Stimulated activated CD8-positive, alpha-beta memory T cell treated with anti-CD3 and anti-CD28 coated beads, Interleukin-15, amount 100 ng/mL, for 48 hours (primary cell): ENCODE measurements around the gene GLIPR2.
"Not testable (repeated sequence)": the region's sequence is repeated elsewhere in the genome, so short reads cannot be mapped to it uniquely, and the experiment has no call there.

Experiments used
- DNase-seq, 2 donors: peaks; one replicate each; pipeline ENCODE4 v3.0.0-alpha.2; 2020; ENCODE audit warnings: low read depth in 2 of 2

GLIPR2 gene

DNA sequence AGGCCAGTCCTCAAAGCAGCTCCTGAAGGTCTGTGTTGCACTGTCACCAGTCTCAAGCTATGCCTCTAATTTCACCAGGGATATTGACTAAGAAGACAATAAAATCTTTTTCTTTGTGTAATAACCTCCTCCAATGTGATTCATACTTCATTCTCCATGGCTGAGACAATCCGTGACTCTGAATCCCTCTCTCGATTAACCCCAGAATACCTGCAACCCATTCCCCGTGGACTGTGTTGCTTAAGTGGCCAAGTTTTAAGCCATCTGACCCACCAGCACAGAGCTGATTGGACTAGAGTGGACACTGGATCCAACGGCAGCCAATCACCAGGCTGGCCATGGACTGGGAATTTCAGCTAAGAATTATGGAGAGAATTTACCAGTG, 27.2 kb downstream of the GLIPR2 start:
- no peak for DNase-seq

DNA sequence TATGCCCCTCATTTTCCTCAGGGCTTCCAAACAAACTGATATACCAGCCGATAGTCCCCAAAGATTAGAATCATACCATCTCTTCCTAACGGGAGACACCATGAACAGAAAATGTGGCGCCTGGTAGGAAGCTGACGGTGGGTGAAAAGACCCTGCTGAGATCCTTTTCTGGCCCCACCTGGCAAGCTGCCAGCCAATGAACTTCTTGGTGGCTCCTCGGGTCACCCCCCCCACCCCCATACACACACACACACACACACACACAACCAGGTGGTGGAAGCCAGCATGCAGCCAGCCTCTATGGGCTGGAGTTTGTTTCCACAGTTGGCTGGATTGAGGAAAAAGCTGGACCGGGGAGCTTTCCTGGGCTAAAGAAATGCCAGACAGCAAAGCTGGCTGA, 27.8 kb downstream of the GLIPR2 start:
- no peak for DNase-seq

DNA sequence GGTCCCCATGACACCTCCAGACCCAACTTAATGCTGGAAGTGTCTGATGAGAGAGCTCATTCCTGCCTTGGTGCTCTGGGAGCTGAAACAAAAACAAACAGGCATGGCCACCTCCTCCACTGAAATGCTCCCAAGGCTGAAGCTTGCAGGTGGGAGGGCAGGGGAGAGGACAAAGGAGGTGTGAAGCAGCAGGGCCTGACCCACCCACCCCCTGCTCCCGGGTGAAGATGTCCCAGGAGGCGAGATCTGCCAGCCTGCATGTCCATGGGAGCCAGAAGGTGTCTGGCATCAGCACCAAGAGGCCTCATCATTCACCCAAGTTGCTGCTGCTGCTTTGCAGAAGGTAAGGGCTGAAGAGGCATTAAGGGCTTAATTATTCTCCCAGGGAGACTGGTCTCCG, 28.5 kb downstream of the GLIPR2 start:
- no peak for DNase-seq

DNA sequence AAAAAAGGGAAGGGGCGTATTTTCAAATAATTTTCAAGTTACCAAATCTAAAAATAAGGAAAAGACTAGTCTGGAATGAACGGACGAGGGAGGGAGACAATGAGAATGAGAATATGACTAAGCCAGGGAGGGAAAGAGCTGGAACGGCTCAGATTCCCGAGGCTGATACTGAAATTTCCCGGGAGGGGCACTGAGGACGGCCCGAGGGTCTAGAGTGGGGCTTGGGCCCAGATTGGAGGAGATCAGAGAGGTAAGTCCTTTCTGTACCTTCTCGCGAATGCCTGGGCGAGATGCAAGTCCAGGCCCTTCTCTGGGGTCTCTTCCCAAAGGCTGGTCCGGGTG, 29.3 kb downstream of the GLIPR2 start:
- no peak for DNase-seq

DNA sequence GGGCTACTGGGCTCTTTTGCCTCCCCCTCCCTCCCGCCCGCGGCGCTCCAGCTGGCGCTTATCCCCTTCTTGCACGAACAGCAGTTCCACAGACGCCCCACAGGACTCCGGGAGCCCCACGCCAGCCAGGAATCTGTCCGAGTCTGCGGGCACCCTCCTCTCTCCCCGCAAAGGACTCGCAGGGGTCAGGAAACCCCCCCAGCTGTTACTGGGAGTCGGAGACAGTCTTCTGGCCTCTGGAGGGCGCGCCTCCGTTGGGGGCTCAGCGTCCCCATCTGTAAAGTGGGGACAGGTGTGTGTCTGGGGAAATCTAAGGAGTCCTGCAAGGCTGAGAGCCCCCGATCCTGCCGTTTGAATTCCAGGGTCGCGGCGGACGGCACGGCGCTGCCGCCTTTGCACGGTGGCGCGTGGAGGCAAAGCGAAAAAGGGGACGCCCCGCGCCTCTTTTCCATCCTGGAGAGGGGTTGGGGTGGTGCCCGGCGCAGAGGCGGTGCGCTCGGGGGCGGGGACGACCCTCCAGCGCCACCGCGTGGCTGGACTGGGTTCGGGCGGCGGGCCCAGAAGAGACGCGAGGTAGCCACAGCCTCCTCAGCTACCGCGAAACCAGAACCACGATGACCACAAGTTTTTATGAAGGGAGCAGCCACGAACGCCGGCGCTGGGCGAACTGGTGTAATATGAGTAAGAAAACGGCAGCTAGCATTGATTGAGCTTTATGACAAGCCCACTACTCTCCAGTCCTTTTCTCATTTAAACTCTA, 29.8 kb downstream of the GLIPR2 start:
- peak; percentile 73 to 82 for DNase-seq

DNA sequence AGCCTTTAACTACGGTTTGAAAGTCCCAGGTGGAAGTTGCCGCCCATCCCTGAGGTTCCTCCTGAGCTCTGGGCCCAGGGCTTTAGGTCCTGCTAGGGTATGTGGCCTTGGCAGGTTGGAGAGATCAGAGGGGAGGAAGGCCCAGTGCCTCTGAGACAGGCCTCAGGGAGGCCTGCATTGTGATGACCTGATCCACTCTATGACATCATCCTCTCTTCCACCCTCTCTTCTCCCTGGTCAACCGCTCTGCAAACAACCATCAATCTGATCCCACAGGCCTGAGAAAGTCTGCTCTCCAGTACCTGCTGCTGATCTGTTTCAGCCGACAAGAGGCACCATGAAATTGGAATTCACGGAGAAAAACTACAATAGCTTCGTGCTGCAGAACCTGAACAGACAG, 32.6 kb downstream of the GLIPR2 start, which contains the start of gene CCIN:
Gene CCIN, plus strand, starts transcription at position 223 of the 400 bp plus-strand sequence. Its CDS starts 115 bp downstream, at position 338.
- DNase-seq = no peak

DNA sequence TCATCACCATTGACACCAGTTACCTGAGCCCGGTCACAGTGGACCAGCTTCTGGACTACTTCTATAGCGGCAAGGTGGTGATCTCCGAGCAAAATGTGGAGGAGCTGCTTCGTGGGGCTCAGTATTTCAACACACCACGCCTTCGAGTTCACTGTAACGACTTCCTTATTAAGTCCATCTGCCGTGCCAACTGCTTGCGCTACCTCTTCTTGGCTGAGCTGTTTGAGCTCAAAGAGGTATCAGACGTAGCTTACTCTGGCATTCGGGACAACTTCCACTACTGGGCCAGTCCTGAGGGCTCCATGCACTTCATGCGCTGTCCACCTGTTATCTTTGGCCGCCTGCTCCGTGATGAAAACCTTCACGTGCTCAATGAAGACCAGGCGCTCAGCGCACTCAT, 33.2 kb downstream of the GLIPR2 start:
- DNase-seq = no peak

DNA sequence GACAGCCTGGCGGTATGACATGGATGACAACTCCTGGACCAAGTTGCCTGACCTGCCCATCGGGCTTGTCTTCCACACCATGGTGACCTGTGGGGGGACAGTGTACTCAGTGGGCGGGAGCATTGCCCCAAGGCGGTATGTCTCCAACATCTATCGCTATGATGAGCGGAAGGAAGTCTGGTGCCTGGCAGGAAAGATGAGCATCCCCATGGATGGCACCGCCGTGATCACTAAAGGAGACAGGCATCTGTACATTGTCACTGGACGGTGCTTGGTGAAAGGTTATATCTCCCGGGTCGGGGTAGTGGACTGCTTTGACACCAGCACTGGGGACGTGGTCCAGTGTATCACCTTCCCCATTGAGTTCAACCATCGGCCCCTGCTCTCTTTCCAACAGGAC, 34.0 kb downstream of the GLIPR2 start:
- DNase-seq = no peak

DNA sequence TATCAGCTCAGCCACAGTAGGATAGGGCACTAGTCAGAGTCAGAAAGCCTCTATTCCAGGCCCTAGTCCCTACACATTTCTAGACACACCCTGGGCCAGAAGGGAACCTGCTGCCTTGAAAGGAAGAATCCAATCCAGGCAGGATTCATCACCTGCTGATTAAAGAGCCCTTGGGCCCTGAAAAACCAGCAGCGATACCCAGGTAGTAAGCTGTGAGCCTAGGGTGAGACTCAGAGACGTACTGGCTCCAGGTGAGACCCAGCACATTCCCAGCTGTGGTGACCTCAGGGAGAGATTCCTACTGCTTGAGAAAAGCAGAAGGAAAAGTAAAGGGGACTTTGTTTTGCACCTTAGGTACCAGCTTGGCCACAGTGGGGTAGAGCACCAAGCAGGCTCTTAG, 37.3 kb downstream of the GLIPR2 start:
- DNase-seq = no peak

DNA sequence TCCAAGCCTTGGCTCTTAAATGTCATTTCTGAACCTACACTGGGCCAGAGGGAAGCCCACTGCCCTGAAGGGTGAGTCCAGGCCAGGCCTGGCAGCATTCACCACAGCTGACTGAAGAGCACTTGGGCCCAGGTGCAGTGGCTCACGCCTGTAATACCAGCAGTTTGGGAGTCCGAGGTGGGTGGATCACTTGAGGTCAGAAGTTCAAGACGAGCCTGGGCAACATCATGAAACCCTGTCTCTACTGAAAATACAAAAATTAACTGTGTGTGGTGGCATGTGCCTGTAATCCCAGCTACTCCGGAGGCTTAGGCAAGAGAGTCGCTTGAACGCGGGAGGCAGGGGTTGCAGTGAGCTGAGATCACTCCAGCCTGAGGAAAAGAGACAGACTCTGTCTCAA, 37.7 kb downstream of the GLIPR2 start:
- no peak for DNase-seq

DNA sequence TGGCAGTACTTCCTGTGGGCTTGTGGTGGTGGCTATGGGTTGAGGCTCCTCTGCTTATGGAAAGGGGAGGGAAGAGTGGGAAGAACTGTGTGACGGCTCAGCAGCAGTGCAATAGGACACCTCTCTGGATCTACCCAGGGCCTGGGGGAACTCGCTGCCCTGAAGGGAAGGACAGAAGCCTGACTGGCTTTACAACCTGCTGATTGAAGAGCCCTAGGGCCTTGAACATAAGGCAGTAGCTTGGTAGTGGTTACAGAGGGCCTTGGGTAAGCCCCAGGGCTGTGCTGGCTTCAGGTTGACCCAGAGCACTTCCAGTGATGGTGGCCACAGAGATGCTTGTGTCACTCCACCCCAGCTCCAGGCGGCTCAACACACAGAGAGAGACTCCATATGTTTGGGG, 38.2 kb downstream of the GLIPR2 start:
- no peak for DNase-seq

DNA sequence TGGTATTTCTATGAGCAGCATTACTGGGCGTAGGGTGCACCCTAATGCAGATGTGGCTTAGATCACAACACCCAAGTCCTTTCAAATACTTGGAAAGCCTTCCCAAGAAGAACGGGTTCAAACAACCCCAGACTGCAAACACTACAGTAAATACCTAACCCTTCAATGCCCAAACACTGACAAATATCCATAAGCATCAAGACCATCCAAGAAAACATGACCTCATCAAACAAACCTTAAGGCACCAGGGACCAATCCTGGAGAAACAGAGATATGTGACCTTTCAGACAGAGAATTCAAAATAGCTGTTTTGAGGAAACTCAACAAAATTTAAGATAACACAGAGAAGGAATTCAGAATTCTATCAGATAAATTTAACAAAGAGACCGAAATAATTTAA, 38.7 kb downstream of the GLIPR2 start:
- not testable (repeated sequence) for DNase-seq

DNA sequence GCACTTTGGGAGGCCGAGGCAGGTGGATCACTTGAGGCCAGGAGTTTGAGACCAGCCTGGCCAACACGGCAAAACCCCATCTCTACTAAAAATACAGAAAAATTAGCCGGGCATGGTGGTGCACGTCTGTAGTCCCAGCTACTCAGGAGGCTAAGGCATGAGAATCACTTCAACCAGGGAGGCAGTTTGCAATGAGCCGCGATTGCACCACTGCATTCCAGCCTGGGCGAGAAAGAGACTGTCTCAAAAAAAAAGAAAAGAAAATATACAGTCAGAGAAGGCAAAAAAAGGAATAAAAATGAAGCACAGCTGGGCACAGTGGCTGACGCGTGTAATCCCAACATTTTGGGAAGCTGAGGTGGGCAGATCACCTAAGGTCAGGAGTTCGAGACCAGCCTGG, 40.0 kb downstream of the GLIPR2 start:
- DNase-seq = not testable (repeated sequence)

DNA sequence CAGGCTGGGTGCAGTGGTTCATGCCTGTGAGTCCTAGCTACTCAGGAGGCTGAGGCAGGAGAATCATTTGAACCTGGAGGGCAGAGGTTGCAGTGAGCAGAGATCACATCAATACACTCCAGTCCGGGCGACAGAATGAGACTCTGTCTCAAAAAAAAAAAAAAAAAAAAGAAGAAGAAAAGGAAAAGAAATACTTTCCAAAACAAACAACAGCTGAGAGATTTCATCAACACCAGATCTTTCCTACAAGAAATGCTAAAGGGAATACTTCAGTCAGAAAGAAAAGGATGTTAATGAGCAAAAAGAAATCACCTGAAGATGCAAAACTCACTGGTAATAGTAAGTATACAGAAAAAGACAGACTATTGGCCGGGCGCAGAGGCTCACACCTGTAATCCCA, 41.0 kb downstream of the GLIPR2 start:
- no peak for DNase-seq

DNA sequence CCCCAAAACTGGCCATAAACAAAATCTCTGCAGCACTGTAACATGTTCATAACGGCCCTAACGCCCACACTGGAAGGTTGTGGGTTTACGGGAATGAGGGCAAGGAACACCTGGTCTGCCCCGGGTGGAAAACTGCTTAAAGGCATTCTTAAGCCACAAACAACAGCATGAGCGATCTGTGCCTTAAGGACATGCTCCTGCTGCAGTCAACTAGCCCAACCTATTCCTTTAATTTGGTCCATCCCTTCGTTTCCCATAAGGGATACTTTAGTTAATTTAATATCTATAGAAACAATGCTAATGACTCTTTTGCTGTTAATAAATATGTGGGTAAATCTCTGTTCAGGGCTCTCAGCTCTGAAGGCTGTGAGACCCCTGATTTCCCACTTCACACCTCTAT, 43.7 kb downstream of the GLIPR2 start:
- not testable (repeated sequence) for DNase-seq

DNA sequence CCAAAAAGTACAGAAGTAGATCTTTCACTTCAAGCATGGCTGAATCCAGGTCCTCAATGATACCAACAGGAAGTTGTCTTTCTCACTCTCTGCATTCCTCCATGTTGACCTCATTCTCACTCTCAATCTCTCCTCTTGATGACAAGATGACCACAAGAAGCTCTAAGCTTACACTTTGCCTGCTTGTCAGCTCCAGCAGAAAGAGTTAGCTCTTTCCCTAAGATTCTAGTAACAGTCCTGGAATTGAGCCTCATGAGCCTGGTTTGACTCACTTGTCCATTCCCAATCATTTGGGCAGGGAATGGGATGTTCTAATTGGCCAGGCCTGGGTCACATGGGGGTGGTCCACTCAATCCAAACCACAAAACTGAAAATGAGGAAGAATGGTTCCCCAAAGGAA, 50.9 kb downstream of the GLIPR2 start:
- DNase-seq = no peak

DNA sequence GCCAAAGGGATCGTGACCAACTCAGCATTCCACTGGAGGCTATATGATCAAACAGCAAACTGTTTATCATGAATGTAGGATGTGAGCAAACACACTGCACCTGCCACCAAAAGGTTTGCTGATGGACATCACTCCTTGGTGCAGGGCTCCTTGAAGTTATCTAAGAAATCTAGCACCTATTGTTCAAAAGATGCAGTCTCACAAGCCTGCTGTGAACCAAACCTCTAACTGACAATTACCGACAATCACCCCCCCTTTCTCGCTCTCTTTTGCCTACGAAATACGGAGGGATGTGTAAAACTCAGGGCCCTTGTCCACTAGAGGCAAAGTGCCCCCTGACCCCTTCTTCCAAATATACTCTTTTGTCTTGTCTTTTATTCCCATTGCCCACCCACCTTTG, 51.7 kb downstream of the GLIPR2 start:
- no peak for DNase-seq

DNA sequence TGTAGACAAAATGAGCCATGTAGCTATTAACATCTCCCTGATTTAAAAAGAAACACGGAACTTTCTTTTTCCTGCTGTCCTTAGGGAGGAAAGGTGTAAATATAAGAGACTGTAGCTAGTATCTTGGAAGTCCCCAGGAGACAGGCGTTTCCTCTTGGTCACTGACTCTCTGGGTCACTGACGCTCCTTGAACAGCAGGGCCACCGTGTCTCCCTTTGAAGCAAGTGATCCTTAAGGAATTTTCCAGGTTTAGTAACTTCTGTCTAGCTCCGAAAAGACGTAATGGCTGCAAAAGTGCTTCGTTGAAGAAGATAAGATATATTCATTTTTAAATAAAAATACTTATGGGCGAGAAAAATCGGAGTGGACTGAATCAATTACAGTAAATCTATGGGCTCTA, 53.4 kb downstream of the GLIPR2 start:
- DNase-seq = no peak

DNA sequence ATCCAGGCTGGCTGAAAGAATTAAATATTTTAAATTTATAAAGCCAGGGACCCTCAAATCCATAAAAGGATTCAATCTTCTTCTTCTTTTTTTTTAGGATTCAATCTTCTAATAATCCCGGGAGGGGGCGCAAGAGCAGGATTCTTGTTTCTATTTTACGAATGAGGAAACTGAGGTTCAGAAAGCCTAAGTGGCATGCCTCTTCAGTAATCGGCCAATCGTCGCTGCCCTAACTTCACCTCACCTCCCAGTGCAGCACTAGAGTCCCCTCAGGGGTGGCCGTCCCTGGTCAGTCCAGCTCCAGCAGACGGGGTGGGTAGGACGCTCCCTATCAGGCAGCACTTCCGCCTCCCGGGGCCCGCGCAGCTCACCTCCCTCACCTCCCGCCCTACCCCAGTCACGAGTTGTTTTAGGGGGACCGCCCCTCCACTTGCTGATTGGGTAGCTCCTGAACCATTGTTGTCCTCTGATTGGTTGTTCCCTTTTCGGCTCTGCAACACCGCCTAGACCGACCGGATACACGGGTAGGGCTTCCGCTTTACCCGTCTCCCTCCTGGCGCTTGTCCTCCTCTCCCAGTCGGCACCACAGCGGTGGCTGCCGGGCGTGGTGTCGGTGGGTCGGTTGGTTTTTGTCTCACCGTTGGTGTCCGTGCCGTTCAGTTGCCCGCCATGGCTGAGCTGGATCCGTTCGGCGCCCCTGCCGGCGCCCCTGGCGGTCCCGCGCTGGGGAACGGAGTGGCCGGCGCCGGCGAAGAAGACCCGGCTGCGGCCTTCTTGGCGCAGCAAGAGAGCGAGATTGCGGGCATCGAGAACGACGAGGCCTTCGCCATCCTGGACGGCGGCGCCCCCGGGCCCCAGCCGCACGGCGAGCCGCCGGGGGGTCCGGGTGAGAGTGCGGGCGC, 54.1 kb downstream of the GLIPR2 start, which contains the start of gene CLTA:
Gene CLTA, plus strand, starts transcription at position 534 of the 902 bp plus-strand sequence. Its CDS starts 136 bp downstream, at position 670.
- DNase-seq = peak; percentile 89 to 92

DNA sequence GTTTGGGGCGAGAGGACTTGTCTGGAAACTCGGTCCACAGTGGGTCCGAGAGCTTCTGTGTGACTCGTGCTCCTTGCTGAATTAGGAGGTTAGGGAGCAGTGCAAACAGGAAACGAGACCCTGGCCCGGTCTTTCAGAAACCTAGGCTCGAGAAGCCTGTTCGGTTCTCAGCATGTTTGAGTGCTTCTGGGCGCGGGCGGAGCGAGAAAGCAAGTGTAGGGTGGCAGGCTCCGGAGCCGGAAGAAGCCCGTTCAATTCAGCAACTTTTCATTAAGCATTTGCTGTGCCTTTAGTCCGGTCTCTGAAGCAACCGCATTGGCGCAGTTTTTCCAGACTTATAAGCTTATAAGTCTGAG, 54.7 kb downstream of the GLIPR2 start:
- DNase-seq = peak in 1 of 2 donors; percentile 16

DNA sequence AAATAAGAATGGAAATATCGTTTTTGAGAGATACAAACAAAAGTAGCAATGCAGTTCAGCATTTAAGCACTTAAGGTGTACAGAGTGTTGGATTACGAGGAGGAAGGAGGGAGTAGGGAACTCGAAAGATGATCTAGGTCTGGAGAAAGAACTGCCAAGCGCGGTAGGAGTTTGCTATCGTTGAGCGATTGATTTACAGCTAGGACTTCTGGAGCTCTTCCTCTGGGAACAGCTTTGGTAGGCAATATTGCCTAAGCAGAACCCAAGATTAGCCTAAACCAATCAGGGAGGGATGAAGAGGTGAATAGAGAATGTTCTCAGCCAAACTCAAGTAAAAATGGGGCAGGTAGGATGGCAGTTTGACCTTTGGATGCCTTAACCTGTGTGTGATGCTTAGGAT, 55.2 kb downstream of the GLIPR2 start:
- no peak for DNase-seq

DNA sequence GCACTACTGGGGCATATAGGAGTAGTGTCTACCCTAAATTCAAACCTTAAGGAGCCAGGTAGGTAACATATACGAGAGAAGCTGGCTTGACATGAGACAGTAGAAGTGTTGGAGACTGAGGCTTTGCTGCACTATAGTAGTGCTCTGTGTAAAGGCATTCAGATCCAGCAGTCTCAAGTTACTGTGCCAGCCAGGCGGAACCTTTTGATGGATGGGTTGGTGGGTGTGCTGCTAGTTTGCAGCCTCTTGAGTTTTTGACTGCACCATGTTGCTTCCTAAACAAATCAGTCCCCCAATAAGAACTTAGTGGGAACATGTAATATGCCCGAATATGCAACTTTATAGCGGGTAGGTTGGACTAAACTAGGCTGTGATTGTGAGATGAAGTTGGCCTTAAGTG, 55.7 kb downstream of the GLIPR2 start:
- no peak for DNase-seq

DNA sequence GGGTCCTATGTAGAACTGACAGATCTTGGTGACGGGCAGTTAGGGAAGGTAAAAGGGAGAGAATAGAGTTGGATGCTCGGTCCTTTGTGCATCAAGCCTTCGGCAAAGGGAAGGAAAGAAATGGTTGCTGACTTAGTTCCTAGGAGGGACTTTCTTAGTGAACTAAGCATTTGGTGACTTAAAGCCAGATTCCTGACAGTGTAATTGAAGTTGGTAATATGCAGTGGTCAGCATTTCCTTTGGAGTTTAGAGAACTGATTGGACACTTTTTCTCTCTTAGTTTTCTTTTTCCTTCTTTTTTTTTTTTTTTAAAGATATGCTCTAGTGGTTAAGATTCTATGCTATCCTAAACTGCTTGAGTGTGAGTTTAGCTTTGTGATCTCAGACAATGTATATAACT, 56.5 kb downstream of the GLIPR2 start:
- no peak for DNase-seq
